Left lung (tissue), 10 donors: ENCODE data around the gene CBFA2T2. TPM values are rescaled to one million over a fixed set of nuclear protein-coding genes. Genes with fewer than 3 reads are reported as not detected.
"Not testable (repeated sequence)": the region's sequence is repeated elsewhere in the genome, so short reads cannot be mapped to it uniquely, and the experiment has no call there.

Experiments used
- ATAC-seq: fragments of 200-7000 bp; cut with Tn5 transposase; one replicate; pipeline ENCODE4 v1.9.1; 2020; ENCODE audit warnings: moderate library complexity
- DNase-seq, 4 donors: peaks; one replicate each; pipeline ENCODE4 v3.0.0-alpha.2; 2013 to 2020
- H3K27ac ChIP-seq, 2 donors: fragments of 200-600 bp; sonication (generic) in 1 of 2; one replicate each; pipeline versions ENCODE4 v1.5.0 to v1.8.0; 2020 to 2021
- H3K27me3 ChIP-seq, 2 donors: fragments of 200-600 bp; sonication (generic) in 1 of 2; one replicate each; pipeline versions ENCODE4 v1.5.0 to v1.8.0; 2020 to 2021
- H3K36me3 ChIP-seq, 2 donors: fragments of 200-600 bp; sonication (generic) in 1 of 2; one replicate each; pipeline versions ENCODE4 v1.5.0 to v1.8.0; 2020 to 2021
- H3K4me1 ChIP-seq, 2 donors: fragments of 200-600 bp; one replicate each; pipeline ENCODE4 v1.8.0; 2021
- H3K4me3 ChIP-seq, 2 donors: fragments of 200-600 bp; sonication (generic) in 1 of 2; one replicate each; pipeline versions ENCODE4 v1.5.0 to v1.8.0; 2020 to 2021; ENCODE audit warnings: mild to moderate bottlenecking in 1 of 2
- H3K9me3 ChIP-seq, 2 donors: fragments of 200-600 bp; sonication (generic) in 1 of 2; one replicate each; pipeline versions ENCODE4 v1.5.0 to v1.8.0; 2020 to 2021
- CTCF ChIP-seq, 2 donors: fragments of 200-600 bp; sonication (generic) in 1 of 2; IDR thresholded peaks; one replicate each; pipeline versions ENCODE4 v1.5.0 to v1.8.0; 2021; ENCODE audit warnings: antibody characterized with exemption in 2 of 2
- intact Hi-C, 2 donors: fragments of 100-400 bp; cut with DNase I; formaldehyde crosslinking; loops; one replicate each; pipeline versions ENCODE4 v1.11.2 to v1.14.2; 2022
- polyA plus RNA-seq, 6 donors: library from polyadenylated mRNA; unstranded; fragments of 120-200 nt; gene quantifications; one replicate each; pipeline ENCODE4 v1.2.1, GENCODE V29; 2013; ENCODE audit not compliant: insufficient read length in 6 of 6
- total RNA-seq, 2 donors: library from RNA; stranded (reverse); fragmentation: NEBNext Ultra II Directional; extraction: Animal tissue kit (Norgen Biotek cat#: 25700); gene quantifications; one replicate each; pipeline ENCODE4 v1.2.1, GENCODE V29; 2021
- donor health status: DM: no; HTN: yes; CAD: no.
- donor health status: DM: no; HTN: no; CAD: no.

Gene CBFA2T2
- total and polyA plus RNA-seq, 8 donors = 11.9 to 54.4 (median 43.8) TPM

GRCh38 chr20:33463332-33464101 lies 26.4 kb upstream of the CBFA2T2 start:
- ATAC-seq = no peak
- Histone ChIP-seq H3K9me3 (no peaks in the 10 kb centered on the region), H3K4me3 (no peak overlapping the region), H3K27ac (peak overlapping the region in 1 of 2 donors; percentile 18), H3K36me3 (no peaks in the 10 kb centered on the region), H3K27me3 (no peaks in the 10 kb centered on the region), H3K4me1 (no peaks in the 10 kb centered on the region)
- TF ChIP-seq CTCF (IDR thresholded peaks at IDR 0.05) = no peak
- intact Hi-C loops = loop anchor here in 1 of 2 donors (5.0 kb wide), 1 partner anchor 189 kb away; no protein-coding TSS in a partner anchor
- no peak for DNase-seq

GRCh38 chr20:33464759-33465158 lies 25.1 kb upstream of the CBFA2T2 start:
- H3K4me1 ChIP-seq, DNase-seq, ATAC-seq, H3K9me3 ChIP-seq, H3K4me3 ChIP-seq, H3K27me3 ChIP-seq, H3K36me3 ChIP-seq, H3K27ac ChIP-seq: not testable (repeated sequence)
- intact Hi-C loops = loop anchor here in 1 of 2 donors (5.0 kb wide), 1 partner anchor 188 kb away; no protein-coding TSS in a partner anchor

GRCh38 chr20:33465481-33466302 lies 24.2 kb upstream of the CBFA2T2 start:
- no peak for ATAC-seq
- TF ChIP-seq CTCF (IDR thresholded peaks at IDR 0.05) = no peak
- Histone ChIP-seq H3K9me3 (no peaks in the 10 kb centered on the region), H3K36me3 (no peaks in the 10 kb centered on the region), H3K27ac (peak overlapping the region in 1 of 2 donors; percentile 8), H3K4me1 (no peaks in the 10 kb centered on the region), H3K4me3 (no peak overlapping the region), H3K27me3 (no peaks in the 10 kb centered on the region)
- no peak for DNase-seq
- intact Hi-C loops = no loop called here

- Histone ChIP-seq H3K9me3 (no peaks in the 10 kb centered on the region), H3K27me3 (no peaks in the 10 kb centered on the region), H3K27ac (peak overlapping the region in 1 of 2 donors; percentile 8), H3K36me3 (no peaks in the 10 kb centered on the region), H3K4me1 (no peaks in the 10 kb centered on the region), H3K4me3 (no peak overlapping the region)
- DNase-seq = no peak
- no peak for ATAC-seq
- no peak for TF ChIP-seq CTCF (IDR thresholded peaks at IDR 0.05)
- intact Hi-C loops = no loop called here
These were observed 23.6 kb upstream of the CBFA2T2 start for GRCh38 chr20:33466303-33466646.

GRCh38 chr20:33470457-33470856 lies 19.4 kb upstream of the CBFA2T2 start:
- Histone ChIP-seq H3K27ac (no peak overlapping the region), H3K4me3 (no peak overlapping the region), H3K27me3 (peaks cover 0 to 4% of the 10 kb centered on the region in 2 donors), H3K4me1 (no peaks in the 10 kb centered on the region), H3K9me3 (no peaks in the 10 kb centered on the region), H3K36me3 (no peaks in the 10 kb centered on the region)
- TF ChIP-seq CTCF (IDR thresholded peaks at IDR 0.05) = no peak
- intact Hi-C loops = no loop called here
- no peak for ATAC-seq
- no peak for DNase-seq
